GM23248 (cell line): ENCODE measurements around the gene SBK3.

Experiments used
- EZH2 ChIP-seq: fragments of 200-600 bp; sonication (generic); IDR thresholded peaks from 2 replicates; pipeline ENCODE4 v1.6.1; 2018; ENCODE audit warnings: antibody characterized with exemption, mild to moderate bottlenecking; ENCODE audit not compliant: insufficient read depth, poor library complexity, severe bottlenecking
- EZH2phosphoT487 ChIP-seq: fragments of 200-600 bp; sonication (generic); IDR thresholded peaks from 2 replicates; pipeline ENCODE4 v1.6.1; 2018; ENCODE audit warnings: antibody characterized with exemption, moderate library complexity, mild to moderate bottlenecking, low read depth; ENCODE audit not compliant: insufficient read depth

DNA sequence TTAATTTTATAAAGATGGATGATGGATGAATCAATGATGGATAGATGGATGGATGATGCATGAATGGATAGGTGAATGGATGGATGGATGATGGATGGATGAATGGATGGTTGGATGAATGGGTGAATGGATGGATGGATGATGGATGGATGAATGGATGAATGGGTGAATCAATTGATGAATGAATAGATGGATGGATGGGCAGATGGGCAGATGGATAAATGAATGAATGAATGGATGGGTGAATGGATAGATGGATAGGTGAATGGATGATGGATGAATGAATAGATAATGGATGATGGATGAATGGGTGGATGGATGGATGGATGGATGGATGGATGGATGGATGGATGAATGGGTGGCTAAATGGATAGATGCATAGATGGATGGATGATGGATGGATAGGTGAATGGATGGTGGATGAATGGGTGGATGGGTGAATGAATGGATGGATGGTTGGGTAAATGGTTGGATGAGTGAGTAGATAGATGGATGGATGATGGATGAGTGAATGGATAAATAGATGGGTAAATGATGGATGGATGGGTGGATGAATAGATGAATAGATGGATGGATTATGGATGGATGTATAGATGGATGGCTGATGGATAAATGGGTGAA is 22.5 kb upstream of the SBK3 start:
- TF ChIP-seq EZH2 (no peak), EZH2phosphoT487 (no peak)
